CD14-positive monocyte (primary cell): ENCODE measurements around the gene FNDC1. TPM values are rescaled to one million over a fixed set of nuclear protein-coding genes. Genes with fewer than 3 reads are reported as not detected.

Source experiments
- DNase-seq, 3 donors: peaks; one replicate each; pipeline ENCODE4 v3.0.0-alpha.2; 2011 to 2022
- H2AFZ ChIP-seq: 2 replicates; pipeline ENCODE4 v1.6.0; 2012; ENCODE audit warnings: mild to moderate bottlenecking, low read depth, low read length, inconsistent platforms; ENCODE audit not compliant: insufficient read depth, poor library complexity, severe bottlenecking
- H3K27ac ChIP-seq, 2 donors: 1 replicate in 1 of 2; 2 replicates in 1 of 2; pipeline ENCODE4 v1.5.1; 2012 to 2013; ENCODE audit warnings: low read length in 2 of 2, control low read depth in 1 of 2, inconsistent platforms in 1 of 2, low read depth in 1 of 2, mild to moderate bottlenecking in 1 of 2
- H3K27me3 ChIP-seq, 2 donors: one replicate each; pipeline versions ENCODE4 v1.6.0 to v1.6.1; 2011 to 2013; ENCODE audit warnings: low read length in 2 of 2; ENCODE audit not compliant: control insufficient read depth in 2 of 2, insufficient read depth in 2 of 2
- H3K36me3 ChIP-seq, 2 donors: replicated peaks in 1 of 2; 1 replicate in 1 of 2; 2 replicates in 1 of 2; pipeline versions ENCODE4 v1.5.1 to v1.6.1; 2012 to 2013; ENCODE audit warnings: low read length in 2 of 2, control low read depth in 1 of 2, inconsistent platforms in 1 of 2, mild to moderate bottlenecking in 1 of 2; ENCODE audit not compliant: insufficient read depth in 2 of 2, control insufficient read depth in 1 of 2
- H3K4me1 ChIP-seq, 2 donors: 1 replicate in 1 of 2; 2 replicates in 1 of 2; pipeline versions ENCODE4 v1.5.1 to v1.6.1; 2012 to 2013; ENCODE audit warnings: low read length in 2 of 2, control low read depth in 1 of 2, inconsistent platforms in 1 of 2, mild to moderate bottlenecking in 1 of 2, moderate library complexity in 1 of 2; ENCODE audit not compliant: insufficient read depth in 2 of 2, control insufficient read depth in 1 of 2
- H3K4me2 ChIP-seq: replicated peaks from 2 replicates; pipeline ENCODE3; 2012; ENCODE audit warnings: low read length, moderate library complexity, mild to moderate bottlenecking; ENCODE audit not compliant: poor library complexity, severe bottlenecking; ENCODE audit errors: extremely low read depth
- H3K4me3 ChIP-seq, 3 experiments: fragments of 200-600 bp in 1 of 3; sonication (generic) in 1 of 3; replicated peaks in 1 of 3; 1 replicate in 2 of 3; 2 replicates in 1 of 3; pipeline ENCODE4 v1.5.1; 2011 to 2013; ENCODE audit warnings: low read length in 3 of 3, mild to moderate bottlenecking in 3 of 3, control low read depth in 2 of 3, low read depth in 2 of 3, inconsistent platforms in 1 of 3, moderate library complexity in 1 of 3
- H3K79me2 ChIP-seq: 2 replicates; pipeline ENCODE4 v1.6.0; 2012; ENCODE audit warnings: mild to moderate bottlenecking, control low read depth, inconsistent platforms, low read length, moderate library complexity; ENCODE audit not compliant: insufficient read depth
- H3K9ac ChIP-seq: 2 replicates; pipeline ENCODE4 v1.6.0; 2017; ENCODE audit warnings: low read length, mild to moderate bottlenecking; ENCODE audit not compliant: insufficient read depth, poor library complexity, severe bottlenecking
- H3K9me3 ChIP-seq, 2 donors: replicated peaks in 1 of 2; 1 replicate in 1 of 2; 2 replicates in 1 of 2; pipeline versions ENCODE4 v1.5.1 to v1.6.1; 2012 to 2013; ENCODE audit warnings: low read length in 2 of 2, control low read depth in 1 of 2; ENCODE audit not compliant: control insufficient read depth in 1 of 2, insufficient read depth in 1 of 2
- H4K20me1 ChIP-seq: 2 replicates; pipeline ENCODE4 v1.6.0; 2012; ENCODE audit warnings: mild to moderate bottlenecking, low read length, control low read depth, moderate library complexity; ENCODE audit not compliant: insufficient read depth
- H3K27ac Mint-ChIP-seq, 7 donors: one replicate each; pipeline ENCODE4 v1.8.0; 2020; ENCODE audit warnings: mild to moderate bottlenecking in 7 of 7, mixed read lengths in 7 of 7, moderate library complexity in 6 of 7, inconsistent platforms in 2 of 7
- H3K27me3 Mint-ChIP-seq, 3 donors: one replicate each; pipeline ENCODE4 v1.8.0; 2021 to 2022; ENCODE audit warnings: low read depth in 3 of 3, mild to moderate bottlenecking in 3 of 3, mixed read lengths in 3 of 3, moderate library complexity in 3 of 3, inconsistent platforms in 1 of 3
- H3K36me3 Mint-ChIP-seq, 2 donors: one replicate each; pipeline ENCODE4 v1.8.0; 2020; ENCODE audit warnings: mixed read lengths in 2 of 2, inconsistent platforms in 1 of 2, mild to moderate bottlenecking in 1 of 2
- H3K4me1 Mint-ChIP-seq: one replicate; pipeline ENCODE4 v1.8.0; 2020; ENCODE audit warnings: mild to moderate bottlenecking, mixed read lengths
- H3K4me3 Mint-ChIP-seq, 2 donors: one replicate each; pipeline ENCODE4 v1.8.0; 2020; ENCODE audit warnings: mild to moderate bottlenecking in 2 of 2, mixed read lengths in 2 of 2, moderate library complexity in 1 of 2
- H3K9me3 Mint-ChIP-seq, 7 donors: one replicate each; pipeline ENCODE4 v1.8.0; 2020 to 2022; ENCODE audit warnings: mixed read lengths in 7 of 7, mild to moderate bottlenecking in 6 of 7, moderate library complexity in 6 of 7, inconsistent platforms in 2 of 7
- CTCF ChIP-seq: fragments of 200-600 bp; IDR thresholded peaks from one replicate; pipeline ENCODE4 v1.8.0; 2022; ENCODE audit warnings: antibody characterized with exemption, mild to moderate bottlenecking
- WGBS: methylation state at CpG from one replicate; pipeline ENCODE4 v1.1.5; 2013; ENCODE audit warnings: missing lambda C conversion rate; ENCODE audit not compliant: insufficient coverage; 5-methylcytosine and 5-hydroxymethylcytosine counted together
- intact Hi-C, 2 donors: fragments of 100-400 bp; cut with micrococcal nuclease; formaldehyde crosslinking; loops; one replicate each; pipeline versions ENCODE4 v1.15.0 to v1.15.1; 2023
- polyA plus RNA-seq, 3 donors: library from polyadenylated mRNA; depleted of rRNA in 1 of 3; unstranded in 2 of 3; stranded (reverse) in 1 of 3; fragments of 300-500 nt in 2 of 3; fragments of >200 nt in 1 of 3; fragmentation: Illumina TruSeq in 2 of 3; gene quantifications; 1 replicate in 2 of 3; 2 replicates in 1 of 3; pipeline ENCODE4 v1.2.3, GENCODE V29; 2012 to 2021

Gene FNDC1
- polyA plus RNA-seq, 3 donors, result not detected

GRCh38 chr6:159178847-159179246 is 9.6 kb downstream of the FNDC1 start:
- 100% methylated on average over 9 of the region's 9 CpGs for WGBS
- Mint-ChIP-seq H3K27ac (no peak overlapping the region), H3K4me1 (no peaks in the 10 kb centered on the region)

GRCh38 chr6:159180001-159180400 is 10.8 kb downstream of the FNDC1 start:
- Histone ChIP-seq H3K9me3 (no peaks in the 10 kb centered on the region), H3K4me2 (no peak overlapping the region), H3K4me3 (no peak overlapping the region), H3K4me1 (no peaks in the 10 kb centered on the region), H3K9ac (no peak overlapping the region), H3K36me3 (no peaks in the 10 kb centered on the region), H3K27me3 (peaks cover 6 to 9% of the 10 kb centered on the region in 2 donors), H3K79me2 (no peaks in the 10 kb centered on the region), H4K20me1 (no peaks in the 10 kb centered on the region), H3K27ac (no peak overlapping the region), H2AFZ (no peak overlapping the region)
- intact Hi-C loops, result no loop called here
- Mint-ChIP-seq H3K4me3 (no peak overlapping the region), H3K4me1 (no peaks in the 10 kb centered on the region), H3K9me3 (peaks cover 0 to 2% (median 0%) of the 10 kb centered on the region in 7 donors), H3K27ac (no peak overlapping the region), H3K36me3 (no peaks in the 10 kb centered on the region), H3K27me3 (peaks cover 14 to 17% (median 16%) of the 10 kb centered on the region in 3 donors)
- TF ChIP-seq CTCF, result no peak
- WGBS, result 100% methylated on average over 1 of the region's 4 CpGs
- no peak for DNase-seq

More at GRCh38 chr6:159178847-159179246, 9.6 kb downstream of the FNDC1 start:
- intact Hi-C loops, result no loop called here
- Mint-ChIP-seq H3K27me3 (peaks cover 21 to 25% (median 24%) of the 10 kb centered on the region in 3 donors), H3K36me3 (no peaks in the 10 kb centered on the region), H3K9me3 (peaks cover 0 to 2% (median 0%) of the 10 kb centered on the region in 7 donors), H3K4me3 (no peak overlapping the region)
- H2AFZ ChIP-seq, result no peak overlapping the region
- H3K27me3 ChIP-seq, result peaks cover 11 to 16% of the 10 kb centered on the region in 2 donors
- no peaks in the 10 kb centered on the region for H3K4me1 ChIP-seq
- no peaks in the 10 kb centered on the region for H3K36me3 ChIP-seq
- H3K4me2 ChIP-seq, result no peak overlapping the region
- no peak overlapping the region for H3K4me3 ChIP-seq
- H3K9me3 ChIP-seq, result no peaks in the 10 kb centered on the region
- no peak for TF ChIP-seq CTCF
- no peak for DNase-seq
- H3K9ac ChIP-seq, result no peak overlapping the region
- H3K27ac ChIP-seq, result no peak overlapping the region
- no peaks in the 10 kb centered on the region for H4K20me1 ChIP-seq
- H3K79me2 ChIP-seq, result no peaks in the 10 kb centered on the region
